ENCODE data around the gene WIPF2. TPM values are rescaled to one million over a fixed set of nuclear protein-coding genes. Genes with fewer than 3 reads are reported as not detected.

Gene WIPF2
- polyA plus RNA-seq, 1 experiment, result 8.1 TPM

GRCh38 chr17:40321524-40321929, 102.4 kb downstream of the WIPF2 start:
- Histone ChIP-seq H3K4me3 (ENCODE audit: low read depth, low read length) (peak overlapping the region; percentile 82), H3K9me3 (ENCODE audit: control insufficient read depth, insufficient read depth, low read length) (peaks cover 2% of the 10 kb centered on the region; the same call in 1 of the 2 replicates), H3K27me3 (ENCODE audit: control insufficient read depth, insufficient read depth, low read length) (no peaks in the 10 kb centered on the region), H3K27ac (ENCODE audit: low read depth, low read length) (no peak overlapping the region)
- CTCF ChIA-PET, result interaction anchor here (0.8 kb wide), 1 partner anchor 33 kb away, joined by 3 read pairs; no protein-coding TSS in a partner anchor
- TF ChIP-seq, protein P1, sequence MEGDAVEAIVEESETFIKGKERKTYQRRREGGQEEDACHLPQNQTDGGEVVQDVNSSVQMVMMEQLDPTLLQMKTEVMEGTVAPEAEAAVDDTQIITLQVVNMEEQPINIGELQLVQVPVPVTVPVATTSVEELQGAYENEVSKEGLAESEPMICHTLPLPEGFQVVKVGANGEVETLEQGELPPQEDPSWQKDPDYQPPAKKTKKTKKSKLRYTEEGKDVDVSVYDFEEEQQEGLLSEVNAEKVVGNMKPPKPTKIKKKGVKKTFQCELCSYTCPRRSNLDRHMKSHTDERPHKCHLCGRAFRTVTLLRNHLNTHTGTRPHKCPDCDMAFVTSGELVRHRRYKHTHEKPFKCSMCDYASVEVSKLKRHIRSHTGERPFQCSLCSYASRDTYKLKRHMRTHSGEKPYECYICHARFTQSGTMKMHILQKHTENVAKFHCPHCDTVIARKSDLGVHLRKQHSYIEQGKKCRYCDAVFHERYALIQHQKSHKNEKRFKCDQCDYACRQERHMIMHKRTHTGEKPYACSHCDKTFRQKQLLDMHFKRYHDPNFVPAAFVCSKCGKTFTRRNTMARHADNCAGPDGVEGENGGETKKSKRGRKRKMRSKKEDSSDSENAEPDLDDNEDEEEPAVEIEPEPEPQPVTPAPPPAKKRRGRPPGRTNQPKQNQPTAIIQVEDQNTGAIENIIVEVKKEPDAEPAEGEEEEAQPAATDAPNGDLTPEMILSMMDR (IDR thresholded peaks at IDR 0.05; ENCODE audit: low read depth, low read length), result no peak
- no peak for DNase-seq (ENCODE audit: low read depth, low spot score)
- POLR2A ChIA-PET, result interaction anchor here (1.2 kb wide), 1 partner anchor 21 kb away, joined by 4 read pairs; no protein-coding TSS in a partner anchor

DNA sequence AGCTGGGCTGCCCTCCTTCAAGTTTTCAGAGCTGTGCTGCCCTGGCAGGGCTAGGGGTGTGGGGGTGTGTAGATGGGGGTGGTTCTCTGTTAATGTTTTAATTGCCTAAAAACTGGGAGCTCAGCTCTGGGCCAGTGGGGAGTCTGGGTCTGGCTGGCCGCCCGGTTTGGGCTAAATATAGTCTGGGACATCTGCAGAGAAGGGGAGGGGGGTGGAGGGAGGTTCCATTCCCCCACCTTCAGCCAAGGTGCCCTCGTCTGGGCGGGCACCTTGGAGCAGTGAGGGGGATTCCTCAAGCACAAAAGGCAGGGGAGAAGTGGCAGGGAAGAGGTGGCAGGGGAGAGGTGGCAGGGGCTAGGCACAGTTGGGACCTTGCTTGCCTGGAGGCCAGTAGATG, 102.9 kb downstream of the WIPF2 start:
- peaks cover 2% of the 10 kb centered on the region; the same call in 1 of the 2 replicates for H3K9me3 ChIP-seq (ENCODE audit: control insufficient read depth, insufficient read depth, low read length)
- DNase-seq (ENCODE audit: low read depth, low spot score), result no peak
- TF ChIP-seq, protein P1 (IDR thresholded peaks at IDR 0.05; ENCODE audit: low read depth, low read length), result no peak
- CTCF ChIA-PET, result no interaction called here
- H3K4me3 ChIP-seq (ENCODE audit: low read depth, low read length), result peak overlapping the region; percentile 82
- no peaks in the 10 kb centered on the region for H3K27me3 ChIP-seq (ENCODE audit: control insufficient read depth, insufficient read depth, low read length)
- POLR2A ChIA-PET, result interaction anchor here (1.2 kb wide), 1 partner anchor 20 kb away, joined by 4 read pairs; no protein-coding TSS in a partner anchor
- H3K27ac ChIP-seq (ENCODE audit: low read depth, low read length), result peak overlapping the region; percentile 83

- no peaks in the 10 kb centered on the region for H3K27me3 ChIP-seq (ENCODE audit: control insufficient read depth, insufficient read depth, low read length)
- DNase-seq (ENCODE audit: low read depth, low spot score), result no peak
- TF ChIP-seq, protein P1 (IDR thresholded peaks at IDR 0.05; ENCODE audit: low read depth, low read length), result no peak
Observed at GRCh38 chr17:40322358-40323315, 103.5 kb downstream of the WIPF2 start.

GRCh38 chr17:40323391-40324381, 104.6 kb downstream of the WIPF2 start:
- CTCF ChIA-PET, result no interaction called here
- Histone ChIP-seq H3K27me3 (ENCODE audit: control insufficient read depth, insufficient read depth, low read length) (no peaks in the 10 kb centered on the region), H3K27ac (ENCODE audit: low read depth, low read length) (peak overlapping the region; percentile 83), H3K4me3 (ENCODE audit: low read depth, low read length) (no peak overlapping the region), H3K9me3 (ENCODE audit: control insufficient read depth, insufficient read depth, low read length) (no peaks in the 10 kb centered on the region; the same call in 1 of the 2 replicates)
- POLR2A ChIA-PET, result interaction anchor here (1.0 kb wide), 1 partner anchor 123 kb away, joined by 3 read pairs; no protein-coding TSS in a partner anchor
- DNase-seq (ENCODE audit: low read depth, low spot score), result no peak
- TF ChIP-seq, protein P1 (IDR thresholded peaks at IDR 0.05; ENCODE audit: low read depth, low read length), result no peak

More at GRCh38 chr17:40322358-40323315, 103.5 kb downstream of the WIPF2 start:
- Histone ChIP-seq H3K9me3 (ENCODE audit: control insufficient read depth, insufficient read depth, low read length) (peaks cover 2% of the 10 kb centered on the region; the same call in 1 of the 2 replicates), H3K27ac (ENCODE audit: low read depth, low read length) (peak overlapping the region; percentile 83), H3K4me3 (ENCODE audit: low read depth, low read length) (peak overlapping the region; percentile 49)
- ChIA-PET CTCF (no interaction called here), POLR2A (interaction anchor here (1.0 kb wide), 1 partner anchor 122 kb away, joined by 3 read pairs; no protein-coding TSS in a partner anchor)

Data from AG04450 (cell line).